Naive thymus-derived CD4-positive, alpha-beta T cell (primary cell): Measurements from ENCODE around the gene BHLHE23. TPM values are rescaled to one million over a fixed set of nuclear protein-coding genes. Genes with fewer than 3 reads are reported as not detected.
A peak's percentile ranks its signal among the peaks of the same experiment; 100 is the strongest.

ENCODE experiments used
- ATAC-seq: fragments of 150-1000 bp; cut with Tn5 transposase; 2 replicates; pipeline ENCODE4 v1.10.0; 2021; ENCODE audit warnings: mild to moderate bottlenecking, moderate library complexity
- CTCF ChIA-PET: fragments of 350-600 bp; sonication (Branson Sonifier 250); formaldehyde crosslinking; loops from one replicate; lab custom pipeline; 2021; ENCODE audit warnings: antibody characterized with exemption; lab: Charles Lee
- POLR2A ChIA-PET: fragments of 350-600 bp; sonication (Branson Sonifier 250); formaldehyde crosslinking; loops from one replicate; lab custom pipeline; 2021; ENCODE audit warnings: antibody characterized with exemption, inconsistent platforms; lab: Charles Lee
- DNase-seq, 9 donors: peaks; one replicate each; pipeline versions ENCODE4 v3.0.0 to v3.0.0-alpha.2; 2020 to 2022; ENCODE audit warnings: mixed read lengths in 1 of 9
- H3K27ac ChIP-seq: one replicate; pipeline ENCODE4 v1.7.0; 2013; ENCODE audit warnings: mild to moderate bottlenecking, low read depth, low read length, moderate library complexity
- H3K27me3 ChIP-seq, 2 donors: one replicate each; pipeline ENCODE4 v1.7.0; 2013; ENCODE audit warnings: low read length in 2 of 2, mild to moderate bottlenecking in 2 of 2, moderate library complexity in 2 of 2; ENCODE audit not compliant: control insufficient read depth in 2 of 2, insufficient read depth in 2 of 2
- H3K36me3 ChIP-seq, 3 experiments: 1 replicate in 2 of 3; 2 replicates in 1 of 3; pipeline ENCODE4 v1.7.0; 2013; ENCODE audit warnings: low read length in 3 of 3, mild to moderate bottlenecking in 3 of 3, moderate library complexity in 1 of 3; ENCODE audit not compliant: insufficient read depth in 3 of 3, control insufficient read depth in 2 of 3
- H3K4me1 ChIP-seq, 2 donors: one replicate each; pipeline ENCODE4 v1.7.0; 2013; ENCODE audit warnings: low read length in 2 of 2, mild to moderate bottlenecking in 2 of 2, moderate library complexity in 1 of 2; ENCODE audit not compliant: control insufficient read depth in 2 of 2, insufficient read depth in 2 of 2
- H3K4me3 ChIP-seq: 2 replicates; pipeline ENCODE4 v1.7.0; 2013; ENCODE audit warnings: mild to moderate bottlenecking, low read length
- H3K9me3 ChIP-seq, 3 experiments: 1 replicate in 2 of 3; 2 replicates in 1 of 3; pipeline ENCODE4 v1.7.0; 2013; ENCODE audit warnings: low read length in 3 of 3; ENCODE audit not compliant: control insufficient read depth in 2 of 3
- H3K27ac Mint-ChIP-seq, 9 donors: one replicate each; pipeline ENCODE4 v1.8.0; 2020 to 2022; ENCODE audit warnings: mixed read lengths in 9 of 9, mild to moderate bottlenecking in 8 of 9, moderate library complexity in 5 of 9, inconsistent platforms in 2 of 9
- H3K27me3 Mint-ChIP-seq, 5 donors: one replicate each; pipeline ENCODE4 v1.8.0; 2021 to 2022; ENCODE audit warnings: mixed read lengths in 5 of 5, mild to moderate bottlenecking in 1 of 5
- H3K36me3 Mint-ChIP-seq, 5 donors: one replicate each; pipeline ENCODE4 v1.8.0; 2020 to 2022; ENCODE audit warnings: mixed read lengths in 5 of 5, mild to moderate bottlenecking in 3 of 5, inconsistent platforms in 1 of 5
- H3K4me1 Mint-ChIP-seq, 7 donors: one replicate each; pipeline ENCODE4 v1.8.0; 2020 to 2022; ENCODE audit warnings: mixed read lengths in 7 of 7, mild to moderate bottlenecking in 3 of 7, inconsistent platforms in 1 of 7
- H3K4me3 Mint-ChIP-seq, 10 donors: one replicate each; pipeline ENCODE4 v1.8.0; 2020 to 2022; ENCODE audit warnings: mild to moderate bottlenecking in 10 of 10, mixed read lengths in 10 of 10, moderate library complexity in 6 of 10, inconsistent platforms in 2 of 10
- H3K9me3 Mint-ChIP-seq, 11 donors: one replicate each; pipeline ENCODE4 v1.8.0; 2020 to 2022; ENCODE audit warnings: mixed read lengths in 11 of 11, mild to moderate bottlenecking in 4 of 11, inconsistent platforms in 1 of 11, moderate library complexity in 1 of 11
- intact Hi-C, 2 donors: fragments of 100-400 bp; cut with micrococcal nuclease; formaldehyde crosslinking; loops; one replicate each; pipeline ENCODE4 v1.15.1; 2023
- polyA plus RNA-seq, 2 donors: library from polyadenylated mRNA; unstranded; fragments of 300-500 nt; fragmentation: Illumina TruSeq; gene quantifications; one replicate each; pipeline ENCODE4 v1.2.3, GENCODE V29; 2021
- total RNA-seq, 6 experiments: library from RNA in 5 of 6; stranded (reverse) in 5 of 6; gene quantifications; 1 replicate in 5 of 6; 2 replicates in 1 of 6; pipeline ENCODE4 v1.2.3 and lab custom pipeline; 2021 to 2026

BHLHE23 gene
- total and polyA plus RNA-seq, 7 experiments from 2014 or later = not detected

DNA sequence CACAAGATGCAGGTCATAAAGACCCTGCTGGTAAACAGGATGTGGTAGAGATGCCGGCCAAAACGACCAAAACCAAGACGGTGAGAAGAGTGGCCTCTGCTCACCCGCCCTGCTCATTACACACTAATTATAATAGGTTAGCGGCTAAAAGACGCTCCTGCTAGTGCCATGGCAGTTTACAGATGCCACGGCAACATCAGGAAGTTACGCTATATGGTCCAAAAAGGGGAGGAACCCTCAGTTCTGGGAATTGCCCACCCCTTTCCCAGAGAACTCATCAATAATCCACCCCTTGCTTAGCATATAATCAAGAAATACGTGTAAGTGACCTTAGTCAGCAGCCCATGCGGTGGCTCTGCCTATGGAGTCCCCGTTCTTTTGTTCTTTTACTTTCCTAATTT, 17.6 kb downstream of the BHLHE23 start:
- H3K27ac Mint-ChIP-seq = peak overlapping the region in 6 of 9 donors; percentile 25 to 85 (median 77)
- peaks cover 0 to 18% (median 3%) of the 10 kb centered on the region in 5 donors for H3K27me3 Mint-ChIP-seq
- ChIA-PET POLR2A (no interaction called here), CTCF (no interaction called here)
- peaks cover 0 to 5% of the 10 kb centered on the region in 2 donors for H3K4me1 ChIP-seq
- H3K27ac ChIP-seq = no peak overlapping the region
- H3K4me1 Mint-ChIP-seq = peaks cover 0 to 10% (median 4%) of the 10 kb centered on the region in 7 donors
- peak overlapping the region; percentile 71 to 95 (median 84) for H3K4me3 Mint-ChIP-seq
- peak; percentile 57 for ATAC-seq
- no peaks in the 10 kb centered on the region for H3K27me3 ChIP-seq
- H3K36me3 ChIP-seq = no peaks in the 10 kb centered on the region
- H3K9me3 Mint-ChIP-seq = no peaks in the 10 kb centered on the region
- intact Hi-C loops = no loop called here
- no peaks in the 10 kb centered on the region for H3K36me3 Mint-ChIP-seq
- DNase-seq = peak in 1 of 9 donors; percentile 23
- H3K4me3 ChIP-seq = peak overlapping the region; percentile 47
- H3K9me3 ChIP-seq = no peaks in the 10 kb centered on the region

DNA sequence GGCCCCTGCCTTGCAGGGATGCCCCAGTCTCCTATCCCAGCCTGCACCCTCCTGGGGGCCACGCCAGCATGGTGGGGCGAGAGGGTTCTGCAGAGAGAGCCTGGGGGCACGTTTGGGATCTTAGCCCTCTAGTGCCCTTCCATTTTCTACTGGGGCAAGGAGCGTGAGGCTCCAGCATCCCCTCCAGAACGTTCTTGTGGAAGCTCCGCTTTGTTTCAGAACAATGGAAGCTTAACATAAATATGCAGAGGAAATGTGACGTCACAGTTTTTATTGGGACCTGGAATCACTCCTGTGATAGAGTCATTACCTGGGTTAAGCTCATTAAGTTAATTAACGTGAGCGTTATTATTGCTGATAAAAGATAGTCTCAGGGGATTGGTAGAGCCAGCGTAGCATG, 19.6 kb downstream of the BHLHE23 start:
- no peaks in the 10 kb centered on the region for H3K36me3 Mint-ChIP-seq
- H3K27ac ChIP-seq = no peak overlapping the region
- H3K27me3 ChIP-seq = no peaks in the 10 kb centered on the region
- CTCF ChIA-PET = no interaction called here
- no peak for DNase-seq
- ATAC-seq = no peak
- H3K9me3 ChIP-seq = no peaks in the 10 kb centered on the region
- H3K27me3 Mint-ChIP-seq = peaks cover 0 to 26% (median 6%) of the 10 kb centered on the region in 5 donors
- no peaks in the 10 kb centered on the region for H3K36me3 ChIP-seq
- peaks cover 0 to 15% (median 9%) of the 10 kb centered on the region in 7 donors for H3K4me1 Mint-ChIP-seq
- no peak overlapping the region for H3K27ac Mint-ChIP-seq
- intact Hi-C loops = no loop called here
- H3K4me1 ChIP-seq = peaks cover 3 to 5% of the 10 kb centered on the region in 2 donors
- POLR2A ChIA-PET = no interaction called here
- H3K9me3 Mint-ChIP-seq = no peaks in the 10 kb centered on the region
- no peak overlapping the region for H3K4me3 Mint-ChIP-seq
- H3K4me3 ChIP-seq = no peak overlapping the region

DNA sequence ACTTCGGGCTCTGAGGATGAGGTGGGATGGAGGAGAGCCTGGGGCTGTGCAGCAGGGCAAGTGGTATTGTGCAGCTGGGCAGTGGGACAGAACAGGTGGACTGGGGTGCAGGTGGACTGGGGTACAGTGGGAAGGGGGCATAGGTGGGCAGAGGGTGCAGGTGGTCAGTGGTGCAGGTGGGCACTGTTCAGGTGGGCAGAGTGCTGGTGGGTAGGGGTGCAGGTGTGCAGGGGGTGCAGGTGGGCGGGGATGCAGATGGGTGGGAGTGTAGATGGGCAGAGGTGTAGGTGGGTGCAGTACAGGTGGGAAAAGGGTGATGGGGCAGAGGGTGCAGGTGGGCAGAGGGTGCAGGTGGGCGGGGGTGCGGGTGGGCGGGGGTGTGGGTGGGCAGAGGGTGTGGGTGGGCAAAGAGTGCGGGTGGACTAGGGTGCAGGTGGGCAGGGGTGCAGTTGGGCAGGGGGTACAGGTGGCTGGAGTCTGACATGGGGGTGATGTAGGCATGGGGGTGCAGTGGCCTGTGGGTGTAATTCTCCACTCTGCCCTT, 20.4 kb downstream of the BHLHE23 start:
- intact Hi-C loops = no loop called here
- Mint-ChIP-seq H3K9me3 (no peaks in the 10 kb centered on the region), H3K4me3 (no peak overlapping the region), H3K27ac (no peak overlapping the region), H3K4me1 (peaks cover 5 to 23% (median 14%) of the 10 kb centered on the region in 7 donors), H3K27me3 (peaks cover 0 to 29% (median 9%) of the 10 kb centered on the region in 5 donors), H3K36me3 (no peaks in the 10 kb centered on the region)
- POLR2A ChIA-PET = no interaction called here
- Histone ChIP-seq H3K27me3 (peaks cover 0 to 2% of the 10 kb centered on the region in 2 donors), H3K9me3 (no peaks in the 10 kb centered on the region), H3K4me3 (no peak overlapping the region), H3K36me3 (no peaks in the 10 kb centered on the region), H3K27ac (no peak overlapping the region), H3K4me1 (peaks cover 11% of the 10 kb centered on the region in 2 donors)
- DNase-seq (no peak), ATAC-seq (no peak)
- CTCF ChIA-PET = no interaction called here

DNA sequence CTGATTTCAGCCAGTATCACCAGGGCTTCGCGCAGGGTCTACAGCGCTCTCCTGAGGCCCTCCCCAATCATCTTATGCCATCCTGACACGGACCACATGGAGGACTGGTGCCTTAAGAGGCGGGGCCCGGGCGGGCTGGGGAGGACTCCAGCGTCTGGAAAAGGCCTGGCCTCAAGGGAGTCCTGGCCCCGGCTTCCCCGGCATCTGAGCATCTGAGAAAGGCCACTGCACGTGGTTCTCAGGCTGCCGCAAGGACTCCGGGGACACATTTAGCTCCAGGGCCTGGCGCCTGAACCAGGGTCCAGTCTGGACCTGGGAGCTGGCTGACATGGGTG, 21.4 kb downstream of the BHLHE23 start:
- POLR2A ChIA-PET = no interaction called here

DNA sequence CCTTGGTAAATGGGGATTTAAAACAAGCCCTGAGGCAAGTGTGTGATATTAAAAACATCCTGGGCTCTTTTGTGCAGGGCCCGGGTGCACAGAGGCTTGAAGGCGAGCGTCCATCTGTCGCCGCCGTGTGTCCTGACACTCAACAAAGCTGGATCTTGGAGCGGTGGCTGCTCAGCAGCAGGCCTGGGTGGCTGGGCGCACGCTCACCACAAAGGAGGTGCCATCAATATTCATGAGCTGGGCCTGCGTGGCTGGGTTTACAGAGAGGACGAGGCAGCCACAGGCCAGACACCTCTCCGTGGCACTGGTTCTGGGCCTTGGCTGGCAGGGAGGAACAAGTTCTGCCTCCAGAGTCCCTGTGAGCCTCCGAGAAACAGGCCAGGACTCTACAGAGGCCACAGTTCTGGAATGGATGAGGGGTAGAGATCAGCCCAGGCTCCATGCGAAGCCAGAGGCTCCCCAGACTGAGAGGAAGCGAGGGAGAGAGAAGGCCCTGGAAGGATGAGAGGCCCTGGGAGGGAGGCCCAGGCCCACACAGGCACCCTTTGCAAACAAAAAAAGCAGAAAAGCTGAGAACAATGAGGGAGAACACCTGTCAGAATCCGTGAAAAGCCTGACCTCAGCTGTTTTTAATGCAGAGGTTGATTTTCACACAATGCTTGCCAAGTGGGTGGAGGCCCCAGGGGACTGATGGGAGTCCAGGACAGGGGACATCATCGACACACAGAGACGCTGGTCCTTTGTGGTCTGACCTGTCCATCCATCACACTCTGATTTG, 21.9 kb downstream of the BHLHE23 start:
- Histone ChIP-seq H3K9me3 (no peaks in the 10 kb centered on the region), H3K36me3 (no peaks in the 10 kb centered on the region), H3K27ac (no peak overlapping the region), H3K27me3 (peaks cover under 1 to 7% of the 10 kb centered on the region in 2 donors), H3K4me3 (no peak overlapping the region), H3K4me1 (peaks cover 11 to 24% of the 10 kb centered on the region in 2 donors)
- Mint-ChIP-seq H3K9me3 (no peaks in the 10 kb centered on the region), H3K27me3 (peaks cover 0 to 37% (median 16%) of the 10 kb centered on the region in 5 donors), H3K4me3 (no peak overlapping the region), H3K4me1 (peaks cover 11 to 33% (median 24%) of the 10 kb centered on the region in 7 donors), H3K36me3 (no peaks in the 10 kb centered on the region), H3K27ac (peak overlapping the region in 2 of 9 donors; percentile 20 to 24)
- DNase-seq (no peak), ATAC-seq (no peak)
- POLR2A ChIA-PET = no interaction called here
- CTCF ChIA-PET = no interaction called here
- intact Hi-C loops = no loop called here

More for the DNA sequence above, 21.4 kb downstream of the BHLHE23 start:
- Mint-ChIP-seq H3K36me3 (no peaks in the 10 kb centered on the region), H3K4me1 (peaks cover 11 to 28% (median 21%) of the 10 kb centered on the region in 7 donors), H3K27me3 (peaks cover 0 to 31% (median 14%) of the 10 kb centered on the region in 5 donors), H3K9me3 (no peaks in the 10 kb centered on the region), H3K4me3 (no peak overlapping the region), H3K27ac (no peak overlapping the region)
- Histone ChIP-seq H3K27me3 (peaks cover 0 to 2% of the 10 kb centered on the region in 2 donors), H3K9me3 (no peaks in the 10 kb centered on the region), H3K4me1 (peaks cover 11 to 18% of the 10 kb centered on the region in 2 donors), H3K4me3 (no peak overlapping the region), H3K36me3 (no peaks in the 10 kb centered on the region), H3K27ac (no peak overlapping the region)
- intact Hi-C loops = no loop called here
- CTCF ChIA-PET = no interaction called here
- ATAC-seq (no peak), DNase-seq (no peak)

DNA sequence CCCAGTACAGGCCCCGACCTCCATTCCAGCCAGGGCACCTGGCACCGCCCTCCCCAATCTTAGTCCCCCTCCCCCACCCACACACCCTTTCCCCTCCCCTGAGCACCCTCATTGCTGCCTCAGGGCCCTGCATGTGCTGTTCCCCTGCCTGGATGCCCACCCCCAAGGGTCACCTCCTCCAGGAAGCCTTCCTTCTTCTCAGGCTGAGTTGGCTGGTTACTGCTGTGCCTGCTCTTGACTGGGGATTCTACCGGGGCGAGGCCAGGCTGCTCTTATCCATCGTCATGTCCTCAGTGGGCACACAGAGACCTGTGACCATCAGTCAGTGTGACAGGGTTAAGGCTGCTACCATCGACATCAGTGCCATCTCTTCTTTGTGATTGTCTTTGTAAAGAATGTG, 23.6 kb downstream of the BHLHE23 start:
- Histone ChIP-seq H3K36me3 (no peaks in the 10 kb centered on the region), H3K4me1 (peaks cover 15 to 35% of the 10 kb centered on the region in 2 donors), H3K9me3 (no peaks in the 10 kb centered on the region), H3K4me3 (no peak overlapping the region), H3K27ac (no peak overlapping the region), H3K27me3 (peaks cover 3 to 18% of the 10 kb centered on the region in 2 donors)
- ChIA-PET CTCF (no interaction called here), POLR2A (no interaction called here)
- DNase-seq (no peak), ATAC-seq (no peak)
- H3K9me3 Mint-ChIP-seq = no peaks in the 10 kb centered on the region
- peak overlapping the region in 2 of 9 donors; percentile 58 to 60 for H3K27ac Mint-ChIP-seq
- peaks cover 0 to 50% (median 26%) of the 10 kb centered on the region in 5 donors for H3K27me3 Mint-ChIP-seq
- H3K4me1 Mint-ChIP-seq = peaks cover 11 to 40% (median 25%) of the 10 kb centered on the region in 7 donors
- intact Hi-C loops = no loop called here
- no peaks in the 10 kb centered on the region for H3K36me3 Mint-ChIP-seq
- H3K4me3 Mint-ChIP-seq = peak overlapping the region in 2 of 10 donors; percentile 29 to 56
